Measurements from ENCODE around the gene OR13J1.

Gene OR13J1

DNA sequence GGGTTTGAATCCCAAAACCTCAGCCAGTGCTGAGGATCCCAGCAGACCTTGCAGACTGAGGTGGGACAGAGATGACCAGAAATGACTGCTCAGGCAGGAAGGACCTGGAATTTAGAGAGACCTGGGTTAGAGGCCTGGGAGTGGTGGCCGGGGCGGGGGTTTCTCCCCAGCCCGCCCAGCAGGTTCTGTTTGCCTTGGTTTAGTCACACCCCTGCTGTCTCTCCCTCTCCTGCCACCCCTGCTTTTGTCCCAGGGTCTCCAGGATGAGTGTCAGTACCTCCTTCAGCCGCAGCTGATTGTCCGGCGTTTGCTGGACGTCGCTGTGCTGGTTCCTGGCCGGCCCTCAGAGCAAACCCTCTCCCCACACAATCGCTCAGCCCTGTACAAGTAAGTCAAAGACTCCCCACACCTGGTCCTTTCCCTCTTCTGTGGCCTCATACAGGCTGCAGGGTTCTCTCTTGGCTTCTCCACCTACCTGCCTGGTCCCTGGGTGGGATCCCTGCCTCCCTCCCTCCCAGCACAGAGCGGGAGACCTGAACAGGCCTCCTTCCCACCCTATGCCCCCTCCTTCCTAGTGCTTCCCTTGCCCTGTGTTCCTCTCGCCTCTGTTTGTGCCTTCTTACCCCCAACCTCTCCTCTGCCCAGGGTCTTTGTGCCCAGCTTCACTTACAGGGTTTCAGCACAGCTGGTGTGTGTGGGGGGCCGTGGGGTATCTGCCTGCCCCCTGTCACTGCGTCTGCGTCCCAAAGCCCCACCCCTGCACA is 29.1 kb downstream of the OR13J1 start:
- no peak overlapping the region for H3K27ac ChIP-seq (replicated peaks)
- no peak overlapping the region for H3K4me3 ChIP-seq (replicated peaks; ENCODE audit: insufficient read depth, low read length)
- no peak for TF ChIP-seq SPI1 (IDR thresholded peaks at IDR 0.05; ENCODE audit: borderline replicate concordance, low read depth)
- no peak for TF ChIP-seq GABPA (IDR thresholded peaks at IDR 0.05; ENCODE audit: low read depth)
- no peak for TF ChIP-seq POLR2AphosphoS5 (IDR thresholded peaks at IDR 0.05; ENCODE audit: low read depth)
- TF ChIP-seq, protein P1, sequence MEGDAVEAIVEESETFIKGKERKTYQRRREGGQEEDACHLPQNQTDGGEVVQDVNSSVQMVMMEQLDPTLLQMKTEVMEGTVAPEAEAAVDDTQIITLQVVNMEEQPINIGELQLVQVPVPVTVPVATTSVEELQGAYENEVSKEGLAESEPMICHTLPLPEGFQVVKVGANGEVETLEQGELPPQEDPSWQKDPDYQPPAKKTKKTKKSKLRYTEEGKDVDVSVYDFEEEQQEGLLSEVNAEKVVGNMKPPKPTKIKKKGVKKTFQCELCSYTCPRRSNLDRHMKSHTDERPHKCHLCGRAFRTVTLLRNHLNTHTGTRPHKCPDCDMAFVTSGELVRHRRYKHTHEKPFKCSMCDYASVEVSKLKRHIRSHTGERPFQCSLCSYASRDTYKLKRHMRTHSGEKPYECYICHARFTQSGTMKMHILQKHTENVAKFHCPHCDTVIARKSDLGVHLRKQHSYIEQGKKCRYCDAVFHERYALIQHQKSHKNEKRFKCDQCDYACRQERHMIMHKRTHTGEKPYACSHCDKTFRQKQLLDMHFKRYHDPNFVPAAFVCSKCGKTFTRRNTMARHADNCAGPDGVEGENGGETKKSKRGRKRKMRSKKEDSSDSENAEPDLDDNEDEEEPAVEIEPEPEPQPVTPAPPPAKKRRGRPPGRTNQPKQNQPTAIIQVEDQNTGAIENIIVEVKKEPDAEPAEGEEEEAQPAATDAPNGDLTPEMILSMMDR (IDR thresholded peaks at IDR 0.05; ENCODE audit: insufficient read depth, low read length), result no peak
- TF ChIP-seq, protein P2, sequence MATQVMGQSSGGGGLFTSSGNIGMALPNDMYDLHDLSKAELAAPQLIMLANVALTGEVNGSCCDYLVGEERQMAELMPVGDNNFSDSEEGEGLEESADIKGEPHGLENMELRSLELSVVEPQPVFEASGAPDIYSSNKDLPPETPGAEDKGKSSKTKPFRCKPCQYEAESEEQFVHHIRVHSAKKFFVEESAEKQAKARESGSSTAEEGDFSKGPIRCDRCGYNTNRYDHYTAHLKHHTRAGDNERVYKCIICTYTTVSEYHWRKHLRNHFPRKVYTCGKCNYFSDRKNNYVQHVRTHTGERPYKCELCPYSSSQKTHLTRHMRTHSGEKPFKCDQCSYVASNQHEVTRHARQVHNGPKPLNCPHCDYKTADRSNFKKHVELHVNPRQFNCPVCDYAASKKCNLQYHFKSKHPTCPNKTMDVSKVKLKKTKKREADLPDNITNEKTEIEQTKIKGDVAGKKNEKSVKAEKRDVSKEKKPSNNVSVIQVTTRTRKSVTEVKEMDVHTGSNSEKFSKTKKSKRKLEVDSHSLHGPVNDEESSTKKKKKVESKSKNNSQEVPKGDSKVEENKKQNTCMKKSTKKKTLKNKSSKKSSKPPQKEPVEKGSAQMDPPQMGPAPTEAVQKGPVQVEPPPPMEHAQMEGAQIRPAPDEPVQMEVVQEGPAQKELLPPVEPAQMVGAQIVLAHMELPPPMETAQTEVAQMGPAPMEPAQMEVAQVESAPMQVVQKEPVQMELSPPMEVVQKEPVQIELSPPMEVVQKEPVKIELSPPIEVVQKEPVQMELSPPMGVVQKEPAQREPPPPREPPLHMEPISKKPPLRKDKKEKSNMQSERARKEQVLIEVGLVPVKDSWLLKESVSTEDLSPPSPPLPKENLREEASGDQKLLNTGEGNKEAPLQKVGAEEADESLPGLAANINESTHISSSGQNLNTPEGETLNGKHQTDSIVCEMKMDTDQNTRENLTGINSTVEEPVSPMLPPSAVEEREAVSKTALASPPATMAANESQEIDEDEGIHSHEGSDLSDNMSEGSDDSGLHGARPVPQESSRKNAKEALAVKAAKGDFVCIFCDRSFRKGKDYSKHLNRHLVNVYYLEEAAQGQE (IDR thresholded peaks at IDR 0.05; ENCODE audit: insufficient replicate concordance, low read depth), result no peak
- DNase-seq (ENCODE audit: low read depth in 1 of 2, low spot score in 1 of 2), result no peak
- peaks cover 34% of the 10 kb centered on the region for H3K27me3 ChIP-seq (ENCODE audit: insufficient read depth, poor library complexity, severe bottlenecking)

DNA sequence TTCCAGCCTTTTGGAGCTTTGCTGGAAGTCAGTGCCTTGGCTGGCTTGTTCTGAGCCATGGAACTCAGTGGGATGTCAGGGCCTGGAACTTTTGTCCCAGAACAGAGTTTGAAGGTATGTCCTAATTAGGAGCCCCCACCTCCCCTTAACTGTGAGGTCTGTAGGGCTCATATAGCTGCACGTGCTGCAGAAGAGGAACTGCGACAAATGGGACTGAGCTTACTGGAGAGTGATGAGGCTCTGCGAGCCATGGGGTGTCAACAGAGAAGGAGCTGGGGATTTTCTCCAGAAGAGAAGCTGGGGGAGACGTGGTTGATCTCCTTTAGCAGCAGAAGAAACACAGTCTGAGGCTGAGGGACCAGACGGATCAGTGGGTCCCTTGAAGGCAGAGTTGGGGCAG is 30.3 kb downstream of the OR13J1 start:
- peaks cover 34% of the 10 kb centered on the region for H3K27me3 ChIP-seq (ENCODE audit: insufficient read depth, poor library complexity, severe bottlenecking)
- no peak overlapping the region for H3K4me3 ChIP-seq (replicated peaks; ENCODE audit: insufficient read depth, low read length)
- no peak for DNase-seq (ENCODE audit: low read depth in 1 of 2, low spot score in 1 of 2)
- no peak overlapping the region for H3K27ac ChIP-seq (replicated peaks)
- TF ChIP-seq, protein P1 (IDR thresholded peaks at IDR 0.05; ENCODE audit: insufficient read depth, low read length), result no peak
- TF ChIP-seq POLR2AphosphoS5 (IDR thresholded peaks at IDR 0.05; ENCODE audit: low read depth) (no peak), SPI1 (IDR thresholded peaks at IDR 0.05; ENCODE audit: borderline replicate concordance, low read depth) (peak; percentile 71), GABPA (IDR thresholded peaks at IDR 0.05; ENCODE audit: low read depth) (no peak)
- TF ChIP-seq, protein P2 (IDR thresholded peaks at IDR 0.05; ENCODE audit: insufficient replicate concordance, low read depth), result no peak

DNA sequence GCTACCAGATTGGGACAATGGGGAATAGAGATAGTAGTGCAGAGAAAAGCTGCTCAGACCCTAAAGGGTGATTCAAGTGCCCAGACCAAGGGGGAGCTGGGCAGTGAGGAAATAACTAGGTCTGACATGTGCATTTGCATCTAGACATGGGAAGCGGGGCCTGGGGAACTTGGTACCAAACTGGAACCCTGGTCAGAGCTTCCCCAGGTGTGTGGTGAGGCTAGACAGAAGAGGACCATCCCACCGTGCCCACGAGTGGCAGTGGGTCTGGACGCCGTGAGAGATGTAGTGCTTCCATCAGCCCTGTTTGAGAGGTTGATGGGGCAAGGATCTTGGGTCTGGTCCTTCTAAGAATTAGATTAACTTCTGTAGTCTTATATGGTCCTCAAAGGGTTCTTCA is 33.6 kb downstream of the OR13J1 start:
- no peak overlapping the region for H3K27ac ChIP-seq (replicated peaks)
- H3K27me3 ChIP-seq (ENCODE audit: insufficient read depth, poor library complexity, severe bottlenecking), result peaks cover 20% of the 10 kb centered on the region
- TF ChIP-seq SPI1 (IDR thresholded peaks at IDR 0.05; ENCODE audit: borderline replicate concordance, low read depth) (no peak), GABPA (IDR thresholded peaks at IDR 0.05; ENCODE audit: low read depth) (no peak), POLR2AphosphoS5 (IDR thresholded peaks at IDR 0.05; ENCODE audit: low read depth) (no peak)
- TF ChIP-seq, protein P2 (IDR thresholded peaks at IDR 0.05; ENCODE audit: insufficient replicate concordance, low read depth), result no peak
- TF ChIP-seq, protein P1 (IDR thresholded peaks at IDR 0.05; ENCODE audit: insufficient read depth, low read length), result no peak
- no peak for DNase-seq (ENCODE audit: low read depth in 1 of 2, low spot score in 1 of 2)
- H3K4me3 ChIP-seq (replicated peaks; ENCODE audit: insufficient read depth, low read length), result no peak overlapping the region

Measured in HL-60 (cell line).